Stomach (tissue), 9 donors: Measurements from ENCODE around the gene CBFA2T3. TPM values are rescaled to one million over a fixed set of nuclear protein-coding genes. Genes with fewer than 3 reads are reported as not detected.
A peak's percentile ranks its signal among the peaks of the same experiment; 100 is the strongest.

ENCODE experiments used
- DNase-seq, 2 donors: peaks; one replicate each; pipeline versions ENCODE4 v3.0.0 to v3.0.0-alpha.2; 2013 to 2019
- H3K27ac ChIP-seq, 5 donors: fragments of 200-600 bp in 4 of 5; sonication (generic) in 4 of 5; one replicate each; pipeline ENCODE4 v1.5.1; 2013 to 2019; ENCODE audit warnings: mild to moderate bottlenecking in 1 of 5, moderate library complexity in 1 of 5
- H3K27me3 ChIP-seq, 3 donors: fragments of 200-600 bp; sonication (generic); one replicate each; pipeline ENCODE4 v1.5.1; 2017 to 2019; ENCODE audit warnings: mixed run types in 1 of 3
- H3K36me3 ChIP-seq, 4 donors: fragments of 200-600 bp; sonication (generic); 1 replicate in 3 of 4; 2 replicates in 1 of 4; pipeline ENCODE4 v1.5.1; 2016 to 2019
- H3K4me1 ChIP-seq, 4 donors: fragments of 200-600 bp; sonication (generic); one replicate each; pipeline ENCODE4 v1.5.1; 2016 to 2019
- H3K4me3 ChIP-seq, 4 donors: fragments of 200-600 bp; sonication (generic) in 3 of 4; one replicate each; pipeline ENCODE4 v1.5.1; 2016 to 2019; ENCODE audit warnings: mild to moderate bottlenecking in 1 of 4
- H3K9me3 ChIP-seq, 4 donors: fragments of 200-600 bp; sonication (generic); one replicate each; pipeline ENCODE4 v1.5.1; 2016 to 2019
- CTCF ChIP-seq, 7 experiments: fragments of 450-650 bp in 4 of 7; fragments of 200-600 bp in 3 of 7; sonication (generic) in 3 of 7; IDR thresholded peaks; one replicate each; pipeline ENCODE4 v1.5.1; 2016 to 2019; ENCODE audit warnings: antibody characterized with exemption in 7 of 7, control low read depth in 2 of 7, mild to moderate bottlenecking in 1 of 7
- EP300 ChIP-seq: sonication (generic); formaldehyde crosslinking; IDR thresholded peaks from one replicate; pipeline ENCODE4 v1.6.1; 2017; ENCODE audit warnings: antibody characterized with exemption
- POLR2A ChIP-seq, 4 donors: fragments of 450-650 bp; IDR thresholded peaks; one replicate each; pipeline ENCODE4 v1.6.1; 2016; ENCODE audit warnings: antibody characterized with exemption in 4 of 4, control low read depth in 2 of 4, mild to moderate bottlenecking in 1 of 4, moderate library complexity in 1 of 4
- POLR2AphosphoS5 ChIP-seq, 3 donors: sonication (generic); formaldehyde crosslinking; IDR thresholded peaks; one replicate each; pipeline ENCODE4 v1.6.1; 2016; ENCODE audit warnings: antibody characterized with exemption in 3 of 3
- WGBS, 5 donors: extraction: QIAGEN DNeasy Blood & Tissue Kit in 3 of 5; methylation state at CpG; one replicate each; pipeline versions ENCODE4 v1.1.5 to v1.1.7; 2013 to 2018; 5-methylcytosine and 5-hydroxymethylcytosine counted together
- intact Hi-C: fragments of 100-400 bp; cut with DNase I; formaldehyde crosslinking; loops from one replicate; pipeline ENCODE4 v1.15.1; 2023; ENCODE audit warnings: low total_unique reads
- polyA plus RNA-seq, 3 donors: library from polyadenylated mRNA; stranded (reverse); fragments of 200-250 nt; gene quantifications; one replicate each; pipeline ENCODE4 v1.2.3, GENCODE V29; 2013
- total RNA-seq, 5 donors: library from RNA; depleted of rRNA; stranded (reverse); fragments of >200 nt; gene quantifications; one replicate each; pipeline versions ENCODE4 v1.1.0 to v1.2.3, GENCODE V29; 2014 to 2016
- donor health status: healthy with polysubstance abuse.
- donor health status: Bipolar disorder and iron deficiency.
- donor health status: healthy.

CBFA2T3 gene
- total and polyA plus RNA-seq, 8 donors = 0.58 to 57.6 (median 2.5) TPM

DNA sequence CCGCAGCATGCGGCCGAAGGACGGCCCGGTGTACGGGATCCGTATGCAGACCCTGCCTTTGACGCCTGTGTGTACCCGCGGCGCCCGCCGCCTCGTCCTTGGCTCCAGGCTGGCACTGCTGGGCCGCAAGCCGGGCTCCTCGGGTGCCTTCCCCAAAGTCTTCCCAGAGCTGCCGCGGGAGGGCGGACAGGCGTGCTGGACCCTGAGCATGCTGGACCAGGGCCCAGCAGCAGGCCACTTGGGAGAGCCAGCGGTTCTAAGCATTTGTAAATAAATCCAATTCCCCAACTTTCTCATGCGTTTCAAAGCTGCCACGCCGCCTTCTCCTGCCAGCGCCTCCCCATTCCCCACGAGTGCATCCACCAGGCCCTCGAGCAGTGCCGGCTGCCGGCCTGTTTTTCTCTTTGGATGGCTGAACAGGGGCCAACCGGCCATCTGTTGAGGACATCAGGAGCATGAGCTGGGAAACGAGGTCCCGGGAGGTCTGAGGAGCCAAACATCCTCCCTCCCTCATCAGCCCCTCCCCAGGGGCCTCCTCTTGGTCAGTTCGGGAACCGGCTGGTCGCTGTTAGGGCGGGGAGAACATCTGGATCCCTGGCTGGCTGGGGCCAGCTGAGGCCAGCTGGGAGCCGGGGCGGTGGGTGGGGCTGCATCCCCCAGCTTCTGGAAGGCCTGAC is 90.0 kb downstream of the CBFA2T3 start:
- H3K9me3 ChIP-seq = no peaks in the 10 kb centered on the region
- DNase-seq = peak; percentile 47 to 90
- peaks cover 0 to 6% (median 0%) of the 10 kb centered on the region in 3 donors for H3K27me3 ChIP-seq
- intact Hi-C loops = no loop called here
- H3K27ac ChIP-seq = peak overlapping the region; percentile 8 to 57 (median 50)
- H3K4me1 ChIP-seq = peaks cover 0 to 21% (median 4%) of the 10 kb centered on the region in 4 donors
- H3K36me3 ChIP-seq = peaks cover 0 to 34% (median 21%) of the 10 kb centered on the region in 4 donors
- H3K4me3 ChIP-seq = no peak overlapping the region
- no peak for TF ChIP-seq POLR2A (IDR thresholded peaks at IDR 0.05)
- TF ChIP-seq CTCF (IDR thresholded peaks at IDR 0.05) = peak in 1 of 7 experiments; percentile 19
- TF ChIP-seq POLR2AphosphoS5 (IDR thresholded peaks at IDR 0.05) = peak in 1 of 3 donors; percentile 49
- TF ChIP-seq EP300 = no peak
- 66 to 86% (median 74%) methylated on average over 23 to 39 of the region's 39 CpGs for WGBS, 5 donors

- Histone ChIP-seq H3K27me3 (peaks cover 0 to 12% (median 0%) of the 10 kb centered on the region in 3 donors), H3K9me3 (no peaks in the 10 kb centered on the region), H3K36me3 (peaks cover 0 to 29% (median 19%) of the 10 kb centered on the region in 4 donors), H3K4me3 (no peak overlapping the region), H3K4me1 (peaks cover 1 to 27% (median 8%) of the 10 kb centered on the region in 4 donors), H3K27ac (peak overlapping the region; percentile 8 to 50 (median 30))
- TF ChIP-seq POLR2A (IDR thresholded peaks at IDR 0.05) = no peak
- TF ChIP-seq CTCF (IDR thresholded peaks at IDR 0.05) = no peak
- TF ChIP-seq POLR2AphosphoS5 (IDR thresholded peaks at IDR 0.05) = no peak
- DNase-seq = no peak
- intact Hi-C loops = no loop called here
- 78 to 92% (median 81%) methylated on average over 2 to 15 of the region's 15 CpGs for WGBS, 5 donors
Observed at GRCh38 chr16:88886420-88886844, 90.6 kb downstream of the CBFA2T3 start.

- H3K36me3 ChIP-seq = peaks cover 0 to 26% (median 16%) of the 10 kb centered on the region in 4 donors
- TF ChIP-seq POLR2AphosphoS5 (IDR thresholded peaks at IDR 0.05) (no peak), CTCF (IDR thresholded peaks at IDR 0.05) (no peak), EP300 (no peak), POLR2A (IDR thresholded peaks at IDR 0.05) (no peak)
- WGBS, 5 donors = 85 to 94% (median 91%) methylated on average over 26 to 28 of the region's 28 CpGs
- peaks cover 0 to 18% (median under 1%) of the 10 kb centered on the region in 3 donors for H3K27me3 ChIP-seq
- H3K27ac ChIP-seq = peak overlapping the region in 1 of 5 donors; percentile 30
- intact Hi-C loops = no loop called here
- DNase-seq = no peak
- H3K4me1 ChIP-seq = peaks cover 7 to 33% (median 15%) of the 10 kb centered on the region in 4 donors
- no peaks in the 10 kb centered on the region for H3K9me3 ChIP-seq
- H3K4me3 ChIP-seq = no peak overlapping the region
Observed at GRCh38 chr16:88885693-88886280, 91.2 kb downstream of the CBFA2T3 start.

DNA sequence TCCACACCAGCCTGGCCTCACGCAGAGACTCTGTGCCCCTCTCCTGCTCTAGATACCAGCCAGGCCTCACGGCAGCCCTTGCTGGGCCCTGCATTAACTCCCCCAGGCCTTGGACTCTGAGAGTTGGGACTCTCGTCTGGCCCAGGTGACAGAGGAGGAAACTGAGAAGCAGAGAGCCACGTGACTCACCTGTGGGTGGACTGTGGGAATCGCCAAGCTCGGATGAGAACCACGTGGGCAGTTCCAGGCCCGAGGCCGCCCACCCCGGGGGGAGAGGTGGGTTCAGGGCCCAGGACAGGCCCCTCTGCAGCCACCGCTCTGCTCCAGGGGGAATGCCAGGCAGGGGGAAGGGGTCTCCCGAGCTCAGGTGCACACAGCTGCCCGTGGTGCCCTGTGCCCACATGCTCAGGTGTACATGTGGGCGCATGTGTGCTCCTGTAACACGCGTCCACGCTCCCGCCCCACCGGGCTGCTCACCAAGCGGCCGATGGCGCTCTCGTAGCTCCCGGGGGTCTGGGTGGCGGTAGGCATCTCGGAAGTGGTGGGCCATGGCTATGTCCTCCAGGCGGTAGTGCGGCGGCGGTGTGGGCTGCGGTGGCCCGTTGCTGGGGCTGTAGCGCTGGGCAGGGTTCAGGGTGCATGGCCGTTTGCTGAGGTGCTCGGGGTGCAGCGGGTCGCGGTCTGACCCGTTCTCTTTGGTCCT is 92.3 kb downstream of the CBFA2T3 start:
- 92 to 95% (median 93%) methylated on average over 24 to 39 of the region's 39 CpGs for WGBS, 5 donors
- intact Hi-C loops = no loop called here
- H3K27me3 ChIP-seq = peaks cover 0 to 29% (median 8%) of the 10 kb centered on the region in 3 donors
- DNase-seq = no peak
- no peak for TF ChIP-seq POLR2A (IDR thresholded peaks at IDR 0.05)
- TF ChIP-seq POLR2AphosphoS5 (IDR thresholded peaks at IDR 0.05) = no peak
- no peak for TF ChIP-seq EP300
- no peak for TF ChIP-seq CTCF (IDR thresholded peaks at IDR 0.05)
- H3K9me3 ChIP-seq = no peaks in the 10 kb centered on the region
- H3K4me3 ChIP-seq = no peak overlapping the region
- no peak overlapping the region for H3K27ac ChIP-seq
- peaks cover 9 to 36% (median 19%) of the 10 kb centered on the region in 4 donors for H3K4me1 ChIP-seq
- peaks cover 0 to 26% (median 11%) of the 10 kb centered on the region in 4 donors for H3K36me3 ChIP-seq
